Choroid plexus epithelial cell (primary cell): Measurements from ENCODE around the gene TRPM4.

Experiments used
- DNase-seq: peaks from one replicate; pipeline ENCODE4 v3.0.0-alpha.2; 2010; ENCODE audit warnings: low read depth
- H3K4me3 ChIP-seq: 2 replicates; pipeline ENCODE4 v1.5.1; 2011; ENCODE audit warnings: low read depth, mild to moderate bottlenecking, control low read depth, low read length, moderate library complexity
- CTCF ChIP-seq: conservative IDR thresholded peaks from 2 replicates; pipeline ENCODE4 v1.5.1; 2011; ENCODE audit warnings: low read depth, mild to moderate bottlenecking, control low read depth, inconsistent platforms, low read length, moderate library complexity

TRPM4 gene

GRCh38 chr19:49128545-49129237 is 28.9 kb upstream of the TRPM4 start:
- DNase-seq: no peak
- H3K4me3 ChIP-seq: no peak overlapping the region
- TF ChIP-seq CTCF: no peak

GRCh38 chr19:49129238-49129583 is 28.4 kb upstream of the TRPM4 start:
- no peak for DNase-seq
- no peak overlapping the region for H3K4me3 ChIP-seq
- no peak for TF ChIP-seq CTCF

GRCh38 chr19:49130325-49130724 is 27.3 kb upstream of the TRPM4 start:
- TF ChIP-seq CTCF: no peak
- no peak overlapping the region for H3K4me3 ChIP-seq
- no peak for DNase-seq

- no peak for DNase-seq
- TF ChIP-seq CTCF: no peak
- H3K4me3 ChIP-seq: peak overlapping the region; percentile 33
These were observed 24.5 kb upstream of the TRPM4 start for GRCh38 chr19:49132974-49133609.

GRCh38 chr19:49133621-49134454 is 23.8 kb upstream of the TRPM4 start:
- TF ChIP-seq CTCF: peak; percentile 33
- DNase-seq: peak; percentile 57
- H3K4me3 ChIP-seq: peak overlapping the region; percentile 33

GRCh38 chr19:49135686-49136085 is 21.9 kb upstream of the TRPM4 start:
- no peak for TF ChIP-seq CTCF
- no peak overlapping the region for H3K4me3 ChIP-seq
- DNase-seq: no peak

- TF ChIP-seq CTCF: no peak
- H3K4me3 ChIP-seq: no peak overlapping the region
- DNase-seq: no peak
These were observed 20.8 kb upstream of the TRPM4 start for GRCh38 chr19:49136771-49137171.
